HepG2 (cell line): Measurements from ENCODE around the gene UBE2O. TPM values are rescaled to one million over a fixed set of nuclear protein-coding genes. Genes with fewer than 3 reads are reported as not detected.
A peak's percentile ranks its signal among the peaks of the same experiment; 100 is the strongest.

ENCODE experiments used
- AHDC1 ChIP-seq: sonication (generic); formaldehyde crosslinking; IDR thresholded peaks from 2 replicates; pipeline ENCODE4 v1.5.1; 2020; ENCODE audit warnings: mild to moderate bottlenecking, missing genetic modification reagents, borderline replicate concordance
- ARID3A ChIP-seq: IDR thresholded peaks from 2 replicates; pipeline ENCODE4 v1.6.1; 2012; ENCODE audit warnings: low read depth, low read length, improper control_type of control experiment
- CREB1 ChIP-seq, 2 experiments: fragments of 450-650 bp in 1 of 2; IDR thresholded peaks; 2 replicates each; pipeline ENCODE4 v1.6.1; 2016 to 2017; ENCODE audit warnings: control low read depth in 1 of 2, mild to moderate bottlenecking in 1 of 2, missing compliant biosample characterization in 1 of 2, missing genetic modification characterization in 1 of 2
- FOXM1 ChIP-seq: sonication (generic); formaldehyde crosslinking; IDR thresholded peaks from 2 replicates; pipeline ENCODE4 v1.5.0; 2020; ENCODE audit warnings: missing genetic modification reagents
- GMEB2 ChIP-seq: IDR thresholded peaks from 2 replicates; pipeline ENCODE4 v1.6.1; 2016; ENCODE audit warnings: missing biosample characterization, missing genetic modification reagents, low read depth
- HINFP ChIP-seq: sonication (generic); formaldehyde crosslinking; IDR thresholded peaks from 2 replicates; pipeline ENCODE4 v1.4.0; 2020; ENCODE audit warnings: low read depth, mild to moderate bottlenecking, missing genetic modification reagents
- MTA3 ChIP-seq: sonication (generic); formaldehyde crosslinking; IDR thresholded peaks from 2 replicates; pipeline ENCODE4 v1.4.0; 2020; ENCODE audit warnings: missing genetic modification reagents
- NR2F2 ChIP-seq: IDR thresholded peaks from 2 replicates; pipeline ENCODE4 v1.6.1; 2012; ENCODE audit warnings: low read depth, inconsistent platforms, borderline replicate concordance
- PAX8 ChIP-seq: sonication (generic); formaldehyde crosslinking; IDR thresholded peaks from 2 replicates; pipeline ENCODE4 v1.8.0; 2022; ENCODE audit warnings: mild to moderate bottlenecking, missing genetic modification reagents, borderline replicate concordance
- PHF8 ChIP-seq: sonication (generic); formaldehyde crosslinking; IDR thresholded peaks from 2 replicates; pipeline ENCODE4 v1.5.0; 2020; ENCODE audit warnings: missing genetic modification reagents
- RAD21 ChIP-seq: fragments of 450-650 bp; formaldehyde crosslinking; IDR thresholded peaks from 2 replicates; pipeline ENCODE4 v1.5.0; 2020; ENCODE audit warnings: mild to moderate bottlenecking
- SMARCC2 ChIP-seq: fragments of 450-650 bp; IDR thresholded peaks from 2 replicates; pipeline ENCODE4 v1.6.1; 2017; ENCODE audit warnings: antibody characterized with exemption, mild to moderate bottlenecking
- TAF15 ChIP-seq: fragments of 200-400 bp; formaldehyde crosslinking; IDR thresholded peaks from one replicate; pipeline ENCODE4 v1.6.1; 2018; ENCODE audit warnings: mild to moderate bottlenecking, low read depth, low read length; ENCODE audit not compliant: poor library complexity, severe bottlenecking
- ZFP37 ChIP-seq: sonication (generic); formaldehyde crosslinking; IDR thresholded peaks from 2 replicates; pipeline ENCODE4 v1.4.0; 2020; ENCODE audit warnings: missing genetic modification reagents, borderline replicate concordance
- ZFP82 ChIP-seq: sonication (generic); formaldehyde crosslinking; IDR thresholded peaks from 2 replicates; pipeline ENCODE4 v1.5.1; 2020; ENCODE audit warnings: mild to moderate bottlenecking, missing genetic modification reagents, borderline replicate concordance
- ZMAT3 ChIP-seq: sonication (generic); formaldehyde crosslinking; conservative IDR thresholded peaks from 2 replicates; pipeline ENCODE4 v1.7.0; 2021; ENCODE audit warnings: missing genetic modification reagents
- ZNF235 ChIP-seq: sonication (generic); formaldehyde crosslinking; IDR thresholded peaks from 2 replicates; pipeline ENCODE4 v1.8.1; 2023; ENCODE audit warnings: mild to moderate bottlenecking, missing genetic modification reagents, borderline replicate concordance
- ZNF496 ChIP-seq: sonication (generic); formaldehyde crosslinking; IDR thresholded peaks from 2 replicates; pipeline ENCODE4 v1.8.1; 2023; ENCODE audit warnings: mild to moderate bottlenecking, moderate library complexity, missing genetic modification reagents; ENCODE audit not compliant: insufficient replicate concordance
- ZNF775 ChIP-seq: sonication (generic); formaldehyde crosslinking; IDR thresholded peaks from 2 replicates; pipeline ENCODE4 v1.4.0; 2020; ENCODE audit warnings: missing genetic modification reagents, mild to moderate bottlenecking, moderate library complexity, borderline replicate concordance
- polyA plus RNA-seq, 8 experiments: library from polyadenylated mRNA; depleted of rRNA in 3 of 8; stranded (reverse) in 7 of 8; unstranded in 1 of 8; fragments of >200 nt; fragmentation: Illumina TruSeq in 4 of 8; extraction: Trizol in 4 of 8; gene quantifications; 2 replicates each; pipeline versions ENCODE4 v1.2.1 to v1.2.3, GENCODE V29; 2011 to 2016; ENCODE audit warnings: low read depth in 4 of 8, missing spikeins in 1 of 8, mixed read lengths in 1 of 8; ENCODE audit not compliant: insufficient read depth in 1 of 8
- total RNA-seq, 5 experiments: library from RNA; depleted of rRNA; stranded (reverse); fragments of >200 nt; fragmentation: Illumina TruSeq; extraction: Trizol; gene quantifications; 2 replicates each; pipeline ENCODE4 v1.2.3, GENCODE V29; 2016; ENCODE audit warnings: low read depth in 1 of 5

Gene UBE2O
- total and polyA plus RNA-seq, 2 of the 13 experiments (the other 11 are each of a cell fraction or from before 2014, with no cell fraction given) = 21.5 to 23.5 TPM

GRCh38 chr17:76357597-76358158, 95.3 kb downstream of the UBE2O start (continued):
- TF ChIP-seq GMEB2 (CRISPR knock-in tag) (no peak; the same call in 1 of the 2 replicates), ZNF775 (CRISPR knock-in tag) (no peak), HINFP (CRISPR knock-in tag) (no peak), ZFP37 (CRISPR knock-in tag) (no peak), NR2F2 (no peak), ZNF235 (CRISPR knock-in tag) (no peak), PHF8 (no peak), MTA3 (CRISPR knock-in tag) (no peak), CREB1 (IDR thresholded peaks at IDR 0.05) (no peak), CREB1 (CRISPR knock-in tag; IDR thresholded peaks at IDR 0.05) (no peak), ZMAT3 (no peak), PAX8 (CRISPR knock-in tag) (no peak), ZFP82 (CRISPR knock-in tag) (no peak), RAD21 (CRISPR knock-in tag) (0 out of 2 replicates have a peak, but pooled peaks have one; percentile 11), ARID3A (no peak), SMARCC2 (no peak), FOXM1 (CRISPR knock-in tag) (no peak), TAF15 (no peak), AHDC1 (CRISPR knock-in tag) (peak; percentile 1; the same call in 1 of the 2 replicates), ZNF496 (CRISPR knock-in tag) (no peak)
